PFSK-1 (cell line): ENCODE data around the gene ULK3.

Experiments
- FOXP2 ChIP-seq: optimal IDR thresholded peaks from 2 replicates; pipeline ENCODE3; 2011; ENCODE audit warnings: borderline replicate concordance, control low read depth, inconsistent platforms; ENCODE audit not compliant: insufficient read depth; ENCODE audit errors: extremely low read length, extremely low read depth
- POLR2AphosphoS5 ChIP-seq: IDR thresholded peaks from 2 replicates; pipeline ENCODE4 v1.6.1; 2012; ENCODE audit warnings: low read depth, mild to moderate bottlenecking, control low read depth, low read length, moderate library complexity
- SIN3A ChIP-seq: IDR thresholded peaks from 2 replicates; pipeline ENCODE4 v1.6.1; 2012; ENCODE audit warnings: mild to moderate bottlenecking, low read length, moderate library complexity, borderline replicate concordance; ENCODE audit not compliant: insufficient read depth
- TAF1 ChIP-seq: IDR thresholded peaks from 2 replicates; pipeline ENCODE4 v1.6.1; 2012; ENCODE audit warnings: low read length, control low read depth, borderline replicate concordance; ENCODE audit not compliant: insufficient read depth
- TF ChIP-seq, protein P1 (sequence below), 2 experiments: IDR thresholded peaks; 2 replicates each; pipeline versions ENCODE4 v1.6.1 to v1.8.0; 2011 to 2012; ENCODE audit warnings: low read depth in 2 of 2, low read length in 2 of 2, control low read depth in 1 of 2, inconsistent platforms in 1 of 2, mild to moderate bottlenecking in 1 of 2, moderate library complexity in 1 of 2; ENCODE audit not compliant: insufficient read depth in 1 of 2

The ULK3 gene

DNA sequence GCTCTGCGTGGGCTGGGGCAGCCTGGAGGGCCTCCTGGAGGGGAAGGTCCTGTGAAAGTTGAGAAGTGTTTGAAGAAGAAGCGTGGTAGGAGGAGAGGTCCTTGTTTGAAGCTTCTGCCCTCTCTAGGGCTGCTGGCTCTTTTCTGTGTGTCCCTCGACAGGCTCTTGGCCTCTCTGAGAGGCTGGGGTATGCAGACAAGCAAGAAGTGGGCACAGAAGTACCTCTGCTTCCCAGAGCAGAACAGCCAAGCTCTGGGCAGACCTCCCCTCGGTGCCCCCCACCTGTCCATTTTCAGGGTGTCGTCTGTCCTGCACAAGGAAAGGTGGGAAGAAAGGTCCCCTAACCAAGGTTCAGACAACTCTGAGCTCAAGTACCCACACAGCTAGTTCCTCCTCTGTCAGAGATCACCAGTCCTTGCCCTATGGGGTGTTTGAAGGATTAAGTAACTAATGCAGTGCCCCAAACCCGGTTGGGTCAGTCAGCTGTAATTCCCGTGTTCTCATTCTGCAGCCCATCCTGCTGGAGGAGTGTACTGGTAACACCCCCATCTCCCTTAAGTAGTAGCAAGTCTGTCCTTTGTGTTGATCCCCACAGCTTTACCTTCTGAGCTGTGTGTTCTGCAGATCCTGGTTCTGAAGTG is 54.8 kb downstream of the ULK3 start:
- TF ChIP-seq SIN3A, result no peak
- no peak for TF ChIP-seq FOXP2
- TF ChIP-seq TAF1, result no peak
- no peak for TF ChIP-seq POLR2AphosphoS5
- TF ChIP-seq, protein P1, sequence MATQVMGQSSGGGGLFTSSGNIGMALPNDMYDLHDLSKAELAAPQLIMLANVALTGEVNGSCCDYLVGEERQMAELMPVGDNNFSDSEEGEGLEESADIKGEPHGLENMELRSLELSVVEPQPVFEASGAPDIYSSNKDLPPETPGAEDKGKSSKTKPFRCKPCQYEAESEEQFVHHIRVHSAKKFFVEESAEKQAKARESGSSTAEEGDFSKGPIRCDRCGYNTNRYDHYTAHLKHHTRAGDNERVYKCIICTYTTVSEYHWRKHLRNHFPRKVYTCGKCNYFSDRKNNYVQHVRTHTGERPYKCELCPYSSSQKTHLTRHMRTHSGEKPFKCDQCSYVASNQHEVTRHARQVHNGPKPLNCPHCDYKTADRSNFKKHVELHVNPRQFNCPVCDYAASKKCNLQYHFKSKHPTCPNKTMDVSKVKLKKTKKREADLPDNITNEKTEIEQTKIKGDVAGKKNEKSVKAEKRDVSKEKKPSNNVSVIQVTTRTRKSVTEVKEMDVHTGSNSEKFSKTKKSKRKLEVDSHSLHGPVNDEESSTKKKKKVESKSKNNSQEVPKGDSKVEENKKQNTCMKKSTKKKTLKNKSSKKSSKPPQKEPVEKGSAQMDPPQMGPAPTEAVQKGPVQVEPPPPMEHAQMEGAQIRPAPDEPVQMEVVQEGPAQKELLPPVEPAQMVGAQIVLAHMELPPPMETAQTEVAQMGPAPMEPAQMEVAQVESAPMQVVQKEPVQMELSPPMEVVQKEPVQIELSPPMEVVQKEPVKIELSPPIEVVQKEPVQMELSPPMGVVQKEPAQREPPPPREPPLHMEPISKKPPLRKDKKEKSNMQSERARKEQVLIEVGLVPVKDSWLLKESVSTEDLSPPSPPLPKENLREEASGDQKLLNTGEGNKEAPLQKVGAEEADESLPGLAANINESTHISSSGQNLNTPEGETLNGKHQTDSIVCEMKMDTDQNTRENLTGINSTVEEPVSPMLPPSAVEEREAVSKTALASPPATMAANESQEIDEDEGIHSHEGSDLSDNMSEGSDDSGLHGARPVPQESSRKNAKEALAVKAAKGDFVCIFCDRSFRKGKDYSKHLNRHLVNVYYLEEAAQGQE (IDR thresholded peaks at IDR 0.05; ENCODE audit: insufficient read depth in 1 of 2, low read depth in 2 of 2, low read length in 2 of 2), result no peak

GRCh38 chr15:74787251-74788041 is 55.5 kb downstream of the ULK3 start:
- TF ChIP-seq FOXP2, result no peak
- no peak for TF ChIP-seq SIN3A
- TF ChIP-seq, protein P1 (IDR thresholded peaks at IDR 0.05; ENCODE audit: insufficient read depth in 1 of 2, low read depth in 2 of 2, low read length in 2 of 2), result no peak
- TF ChIP-seq POLR2AphosphoS5, result no peak
- no peak for TF ChIP-seq TAF1

DNA sequence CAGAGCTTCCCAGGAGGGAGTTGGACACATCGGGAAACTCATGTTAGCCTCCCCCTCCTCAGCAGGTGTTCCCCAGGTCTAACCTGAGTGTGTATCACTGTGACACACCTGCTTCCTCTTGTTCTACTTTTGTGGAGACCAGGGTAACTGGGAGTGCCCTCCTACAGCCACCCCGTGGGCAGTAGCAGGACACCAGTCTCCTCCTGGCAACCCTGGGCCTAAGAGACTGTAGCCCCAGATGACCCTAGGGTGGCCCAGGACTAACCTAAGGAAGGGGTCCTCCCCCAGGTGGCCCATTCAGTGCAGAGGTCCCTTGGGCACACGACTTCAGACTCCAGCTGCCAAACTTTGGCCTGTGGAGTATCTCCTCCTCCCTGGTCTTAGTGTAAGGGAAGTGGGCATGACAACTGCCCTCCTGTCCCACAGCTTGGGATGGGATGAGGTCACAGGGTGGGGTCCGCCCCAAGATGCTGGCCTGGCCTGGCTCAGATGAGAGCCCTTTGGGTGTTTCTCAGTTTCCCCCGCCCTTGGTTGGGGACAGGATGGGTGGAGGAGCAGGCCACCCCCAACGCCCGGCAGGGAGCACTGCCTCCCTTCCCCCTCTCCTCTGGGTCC is 56.3 kb downstream of the ULK3 start:
- TF ChIP-seq, protein P1 (IDR thresholded peaks at IDR 0.05; ENCODE audit: insufficient read depth in 1 of 2, low read depth in 2 of 2, low read length in 2 of 2), result no peak
- TF ChIP-seq FOXP2, result no peak
- no peak for TF ChIP-seq TAF1
- TF ChIP-seq SIN3A, result no peak
- TF ChIP-seq POLR2AphosphoS5, result no peak
